Erythroblast (primary cell): ENCODE results near the gene LTB4R2.

Experiments used
- GATA1 ChIP-seq: IDR thresholded peaks from 2 replicates; pipeline ENCODE4 v1.6.1; 2011; ENCODE audit warnings: low read depth, mild to moderate bottlenecking, control low read depth, low read length, moderate library complexity
- POLR2A ChIP-seq: IDR thresholded peaks from 2 replicates; pipeline ENCODE4 v1.6.1; 2011; ENCODE audit warnings: mild to moderate bottlenecking, low read length

DNA sequence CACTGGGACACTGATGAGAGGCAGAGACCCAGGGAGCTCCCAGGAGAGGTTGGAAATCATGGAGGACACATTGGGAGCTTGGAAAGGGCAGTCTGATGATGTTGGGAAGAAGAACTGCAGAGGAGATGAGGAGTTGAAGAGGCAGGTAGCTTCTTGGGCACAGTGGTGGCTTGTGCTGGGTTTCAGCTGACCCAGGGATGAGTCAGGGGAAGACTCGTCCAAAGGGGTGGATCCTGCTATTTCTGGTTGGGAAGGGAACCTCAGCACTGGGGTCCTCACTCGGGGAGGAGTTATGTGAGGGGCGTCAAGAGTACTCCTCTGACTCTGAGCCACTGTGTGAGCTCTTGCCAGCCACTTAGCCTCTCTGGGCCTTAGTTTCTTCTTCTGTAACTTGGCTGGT, 13.4 kb downstream of the LTB4R2 start:
- no peak for TF ChIP-seq POLR2A
- no peak for TF ChIP-seq GATA1
